ENCODE data around the gene EGFL7.

Gene EGFL7

DNA sequence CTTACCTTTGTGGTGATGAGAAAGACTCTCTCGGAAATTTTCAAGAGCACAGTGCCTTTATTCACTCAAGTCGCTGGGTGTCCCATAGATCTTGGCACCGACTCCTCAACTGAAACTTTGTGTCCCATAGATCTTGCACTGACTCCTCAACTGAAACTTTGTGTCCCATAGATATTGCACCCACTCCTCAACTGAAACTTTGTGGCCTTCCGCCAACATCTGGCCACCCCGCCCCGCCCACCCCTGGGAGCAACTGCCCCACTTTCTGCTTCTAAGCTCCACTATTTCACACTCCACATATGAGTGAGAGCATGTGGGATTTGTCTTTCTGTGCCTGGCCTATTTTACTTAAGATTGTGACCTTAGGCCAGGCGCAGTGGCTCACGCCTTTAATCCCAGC is 12.7 kb upstream of the EGFL7 start:
- ChIA-PET CTCF (interaction anchor here (1.0 to 1.3 kb wide), 2 partner anchors 162 to 165 kb away, joined by 3 to 4 read pairs; no protein-coding TSS in a partner anchor), POLR2A (no interaction called here)
- no peak for DNase-seq (ENCODE audit: extremely low spot score)
- TF ChIP-seq CTCF (IDR thresholded peaks at IDR 0.05; ENCODE audit: control extremely low read depth, extremely low read depth, low read depth, missing control alignments) = no peak

- TF ChIP-seq CTCF (IDR thresholded peaks at IDR 0.05; ENCODE audit: control extremely low read depth, extremely low read depth, low read depth, missing control alignments) = no peak
- ChIA-PET POLR2A (no interaction called here), CTCF (interaction anchor here (1.3 kb wide), 1 partner anchor 165 kb away, joined by 4 read pairs; no protein-coding TSS in a partner anchor)
- no peak for DNase-seq (ENCODE audit: extremely low spot score)
These were observed 12.1 kb upstream of the EGFL7 start for GRCh38 chr9:136650648-136651047.

- CTCF ChIA-PET = interaction anchor here (1.3 kb wide), 1 partner anchor 166 kb away, joined by 5 read pairs; no protein-coding TSS in a partner anchor
- POLR2A ChIA-PET = no interaction called here
- no peak for DNase-seq (ENCODE audit: extremely low spot score)
- TF ChIP-seq CTCF (IDR thresholded peaks at IDR 0.05; ENCODE audit: control extremely low read depth, extremely low read depth, low read depth, missing control alignments) = no peak
These were observed 10.9 kb upstream of the EGFL7 start for GRCh38 chr9:136651860-136652259.

GRCh38 chr9:136653323-136654079 is 9.2 kb upstream of the EGFL7 start:
- ChIA-PET CTCF (no interaction called here), POLR2A (no interaction called here)
- no peak for TF ChIP-seq CTCF (IDR thresholded peaks at IDR 0.05; ENCODE audit: control extremely low read depth, extremely low read depth, low read depth, missing control alignments)
- no peak for DNase-seq (ENCODE audit: extremely low spot score)

DNA sequence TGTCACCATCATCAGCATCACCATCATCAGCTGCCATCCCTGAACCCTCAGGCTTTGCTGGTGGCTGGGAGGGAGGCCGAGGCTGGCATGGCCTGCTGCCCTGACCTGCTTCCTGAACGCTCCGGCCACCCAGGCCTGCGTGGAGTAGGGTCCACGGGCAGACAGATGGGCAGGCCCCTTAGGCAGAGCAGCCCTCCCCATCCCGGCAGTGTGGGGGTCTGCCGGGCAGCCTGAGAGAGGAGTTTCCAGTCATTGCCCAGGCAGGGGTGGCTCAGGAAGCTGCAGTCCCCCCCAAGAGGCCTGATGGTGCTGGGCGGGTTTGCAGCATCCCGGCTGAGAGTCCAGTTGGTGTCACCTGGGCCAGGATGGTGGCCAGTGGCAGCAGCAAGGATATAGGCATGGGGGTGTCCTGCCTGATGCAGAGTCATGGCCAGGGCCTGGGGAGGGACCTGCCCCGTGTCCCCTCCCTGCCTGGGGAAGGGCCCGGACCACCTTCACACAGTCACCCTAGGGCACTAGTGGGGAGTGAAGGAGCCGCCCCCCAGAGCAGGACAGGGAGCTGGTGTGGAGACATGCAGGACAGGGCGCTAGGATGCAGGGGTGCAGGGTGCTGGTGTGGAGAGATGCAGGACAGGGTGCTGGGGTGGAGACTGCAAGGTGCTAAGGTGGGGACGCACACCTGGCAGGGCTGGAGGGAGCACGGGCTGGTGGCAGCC is 7.7 kb upstream of the EGFL7 start:
- ChIA-PET POLR2A (no interaction called here), CTCF (no interaction called here)
- TF ChIP-seq CTCF (IDR thresholded peaks at IDR 0.05; ENCODE audit: control extremely low read depth, extremely low read depth, low read depth, missing control alignments) = no peak

GRCh38 chr9:136655536-136656182 is 7.1 kb upstream of the EGFL7 start:
- no peak for DNase-seq (ENCODE audit: extremely low spot score)
- ChIA-PET CTCF (interaction anchor here (2.8 kb wide), 1 partner anchor 16 kb away, joined by 14 read pairs; no protein-coding TSS in a partner anchor), POLR2A (no interaction called here)
- no peak for TF ChIP-seq CTCF (IDR thresholded peaks at IDR 0.05; ENCODE audit: control extremely low read depth, extremely low read depth, low read depth, missing control alignments)

More for the DNA sequence above, 7.7 kb upstream of the EGFL7 start:
- DNase-seq (ENCODE audit: extremely low spot score) = no peak

All from GM10248 (cell line).